GM23248 (cell line): ENCODE data around the gene PHKG1. TPM values are rescaled to one million over a fixed set of nuclear protein-coding genes. Genes with fewer than 3 reads are reported as not detected.
"Not testable (repeated sequence)": the region's sequence is repeated elsewhere in the genome, so short reads cannot be mapped to it uniquely, and the experiment has no call there.

Source experiments
- DNase-seq: peaks from one replicate; pipeline ENCODE4 v3.0.0-alpha.2; 2015
- H2AFZ ChIP-seq: fragments of 200-600 bp; sonication (generic); 2 replicates; pipeline ENCODE4 v1.6.1; 2016; ENCODE audit warnings: antibody characterized with exemption
- H3F3A ChIP-seq: fragments of 200-600 bp; sonication (generic); 2 replicates; pipeline ENCODE4 v1.6.1; 2016; ENCODE audit warnings: mild to moderate bottlenecking, antibody characterized with exemption, mixed run types; ENCODE audit not compliant: insufficient read depth
- H3K27ac ChIP-seq: fragments of 200-600 bp; sonication (generic); 2 replicates; pipeline ENCODE4 v1.5.1; 2016; ENCODE audit warnings: mild to moderate bottlenecking
- H3K27me3 ChIP-seq: fragments of 200-600 bp; sonication (generic); replicated peaks from 2 replicates; pipeline ENCODE4 v1.6.1; 2016; ENCODE audit warnings: mild to moderate bottlenecking; ENCODE audit not compliant: insufficient read depth
- H3K36me3 ChIP-seq: fragments of 200-600 bp; sonication (generic); 2 replicates; pipeline ENCODE4 v1.6.1; 2016; ENCODE audit warnings: low read depth, mild to moderate bottlenecking
- H3K4me1 ChIP-seq: fragments of 200-600 bp; sonication (generic); 2 replicates; pipeline ENCODE4 v1.6.1; 2016; ENCODE audit warnings: mild to moderate bottlenecking; ENCODE audit not compliant: insufficient read depth
- H3K4me2 ChIP-seq: fragments of 200-600 bp; sonication (generic); one replicate; pipeline ENCODE4 v1.6.1; 2016; ENCODE audit warnings: mild to moderate bottlenecking; ENCODE audit not compliant: unreplicated experiment
- H3K4me3 ChIP-seq: fragments of 200-600 bp; sonication (generic); 2 replicates; pipeline ENCODE4 v1.5.1; 2016; ENCODE audit warnings: mild to moderate bottlenecking
- H3K79me2 ChIP-seq: fragments of 200-600 bp; sonication (generic); 2 replicates; pipeline ENCODE4 v1.6.1; 2016; ENCODE audit warnings: mild to moderate bottlenecking; ENCODE audit not compliant: insufficient read depth
- H3K9ac ChIP-seq: fragments of 200-600 bp; sonication (generic); 2 replicates; pipeline ENCODE4 v1.6.1; 2016; ENCODE audit warnings: mild to moderate bottlenecking
- H3K9me2 ChIP-seq: fragments of 200-600 bp; sonication (generic); 2 replicates; pipeline ENCODE4 v1.6.1; 2016; ENCODE audit warnings: mixed run types, mild to moderate bottlenecking, moderate library complexity; ENCODE audit not compliant: insufficient read depth
- H3K9me3 ChIP-seq: fragments of 200-600 bp; sonication (generic); one replicate; pipeline ENCODE4 v1.6.1; 2017; ENCODE audit warnings: low read depth
- H4K20me1 ChIP-seq: fragments of 200-600 bp; sonication (generic); 2 replicates; pipeline ENCODE4 v1.6.0; 2016; ENCODE audit not compliant: insufficient read depth
- EZH2 ChIP-seq: fragments of 200-600 bp; sonication (generic); IDR thresholded peaks from 2 replicates; pipeline ENCODE4 v1.6.1; 2018; ENCODE audit warnings: antibody characterized with exemption, mild to moderate bottlenecking; ENCODE audit not compliant: insufficient read depth, poor library complexity, severe bottlenecking
- EZH2phosphoT487 ChIP-seq: fragments of 200-600 bp; sonication (generic); IDR thresholded peaks from 2 replicates; pipeline ENCODE4 v1.6.1; 2018; ENCODE audit warnings: antibody characterized with exemption, moderate library complexity, mild to moderate bottlenecking, low read depth; ENCODE audit not compliant: insufficient read depth
- WGBS, 2 experiments: methylation state at CpG; one replicate each; pipeline ENCODE4 v1.1.6; 2015 to 2017; ENCODE audit warnings: low lambda C conversion rate in 2 of 2, low coverage in 1 of 2; ENCODE audit errors: missing lambda C conversion rate in 2 of 2; 5-methylcytosine and 5-hydroxymethylcytosine counted together
- in situ Hi-C: fragments of 300-500 bp; cut with MboI; formaldehyde crosslinking; loops from 2 replicates; pipeline ENCODE4 v1.15.0; 2020
- polyA plus RNA-seq: library from polyadenylated mRNA; unstranded; fragments of >200 nt; fragmentation: Nextera tagmentation; extraction: Ambion mirVana; gene quantifications from 2 replicates; pipeline ENCODE4 v1.2.1, GENCODE V29; 2016
- total RNA-seq: library from RNA; depleted of rRNA; stranded (reverse); fragments of >200 nt; shearing (Covaris generic); gene quantifications from 2 replicates; pipeline ENCODE4 v1.2.3, GENCODE V29; 2014

Gene PHKG1
- total and polyA plus RNA-seq, 2 experiments from 2014 or later = 0.32 to 0.41 TPM

- no peak overlapping the region for H3K27ac ChIP-seq
- TF ChIP-seq EZH2 (no peak), EZH2phosphoT487 (no peak)
- no peak overlapping the region for H3K4me2 ChIP-seq
- no peaks in the 10 kb centered on the region for H3K27me3 ChIP-seq
- peaks cover 29% of the 10 kb centered on the region for H3K79me2 ChIP-seq
- DNase-seq = no peak
- in situ Hi-C loops = no loop called here
- H3K9me2 ChIP-seq = no peaks in the 10 kb centered on the region
- WGBS, 2 experiments = 74 to 87% methylated on average over 3 of the region's 3 CpGs
- H2AFZ ChIP-seq = no peak overlapping the region
- H3K9me3 ChIP-seq = no peaks in the 10 kb centered on the region
- H4K20me1 ChIP-seq = no peaks in the 10 kb centered on the region
- peaks cover 18% of the 10 kb centered on the region for H3K4me1 ChIP-seq
- H3K9ac ChIP-seq = no peak overlapping the region
- H3K36me3 ChIP-seq = peaks cover 47% of the 10 kb centered on the region
- peaks cover 39% of the 10 kb centered on the region for H3F3A ChIP-seq
- H3K4me3 ChIP-seq = no peak overlapping the region
Observed at GRCh38 chr7:56099653-56100052, 6.9 kb upstream of the PHKG1 start.

GRCh38 chr7:56098187-56099008 is 5.6 kb upstream of the PHKG1 start:
- Histone ChIP-seq H3K79me2 (peaks cover 16% of the 10 kb centered on the region), H3K36me3 (peaks cover 39% of the 10 kb centered on the region), H3K27ac (peak overlapping the region; percentile 32), H3K4me1 (peaks cover 17% of the 10 kb centered on the region), H3F3A (peaks cover 43% of the 10 kb centered on the region)
- in situ Hi-C loops, DNase-seq, H3K27me3 ChIP-seq, H3K9me2 ChIP-seq, H3K9ac ChIP-seq, H3K4me2 ChIP-seq, H3K9me3 ChIP-seq, H4K20me1 ChIP-seq, H2AFZ ChIP-seq, H3K4me3 ChIP-seq: not testable (repeated sequence)
- WGBS, 2 experiments = 86 to 87% methylated on average over 8 of the region's 8 CpGs

GRCh38 chr7:56097700-56098099 is 4.9 kb upstream of the PHKG1 start:
- TF ChIP-seq EZH2phosphoT487 (no peak), EZH2 (no peak)
- H3K4me3 ChIP-seq = 0 out of 2 replicates have a peak overlapping the region, but pooled peaks have one; percentile 20
- 0 to 3% methylated on average over 5 of the region's 5 CpGs for WGBS, 2 experiments
- peak overlapping the region; percentile 38 for H3K4me2 ChIP-seq
- H2AFZ ChIP-seq = no peak overlapping the region
- in situ Hi-C loops = no loop called here
- peak overlapping the region; percentile 32 for H3K27ac ChIP-seq
- H3K9me3 ChIP-seq = no peaks in the 10 kb centered on the region
- H3K4me1 ChIP-seq = peaks cover 21% of the 10 kb centered on the region
- peaks cover 32% of the 10 kb centered on the region for H3K36me3 ChIP-seq
- no peaks in the 10 kb centered on the region for H4K20me1 ChIP-seq
- peaks cover 44% of the 10 kb centered on the region for H3F3A ChIP-seq
- peak; percentile 97 for DNase-seq
- peaks cover 9% of the 10 kb centered on the region; the same call in 1 of the 2 replicates for H3K79me2 ChIP-seq
- H3K9me2 ChIP-seq = no peaks in the 10 kb centered on the region
- H3K27me3 ChIP-seq = no peaks in the 10 kb centered on the region
- H3K9ac ChIP-seq = no peak overlapping the region

GRCh38 chr7:56092388-56092787 is 364 bp downstream of the PHKG1 start:
- H3K79me2 ChIP-seq, H3K9me3 ChIP-seq, DNase-seq, H3K9me2 ChIP-seq, H3K27me3 ChIP-seq, H4K20me1 ChIP-seq, H2AFZ ChIP-seq, H3F3A ChIP-seq, in situ Hi-C loops, H3K36me3 ChIP-seq: not testable (repeated sequence)
- peak overlapping the region; percentile 39; the same call in 1 of the 2 replicates for H3K4me3 ChIP-seq
- H3K4me1 ChIP-seq = peaks cover 14% of the 10 kb centered on the region
- 17 to 21% methylated on average over 6 of the region's 6 CpGs for whole genome bisulfite sequencing, 2 experiments
- 0 out of 2 replicates have a peak overlapping the region, but pooled peaks have one; percentile 9 for H3K9ac ChIP-seq
- H3K4me2 ChIP-seq = peak overlapping the region; percentile 70
- peak overlapping the region; percentile 37 for H3K27ac ChIP-seq

GRCh38 chr7:56091591-56091990 is 1.2 kb downstream of the PHKG1 start:
- Histone ChIP-seq H3K9me2 (no peaks in the 10 kb centered on the region), H3K4me3 (no peak overlapping the region), H3K4me1 (peaks cover 10% of the 10 kb centered on the region), H3K27me3 (no peaks in the 10 kb centered on the region), H2AFZ (no peak overlapping the region), H3K4me2 (no peak overlapping the region), H3K27ac (no peak overlapping the region), H3K9me3 (no peaks in the 10 kb centered on the region), H3K9ac (no peak overlapping the region), H4K20me1 (no peaks in the 10 kb centered on the region), H3K79me2 (no peaks in the 10 kb centered on the region), H3F3A (peaks cover 10% of the 10 kb centered on the region), H3K36me3 (no peaks in the 10 kb centered on the region)
- no peak for TF ChIP-seq EZH2
- no peak for TF ChIP-seq EZH2phosphoT487
- peak; percentile 22 for DNase-seq
- 33 to 59% methylated on average over 3 of the region's 3 CpGs for WGBS, 2 experiments
- in situ Hi-C loops = no loop called here
